Stimulated activated CD8-positive, alpha-beta memory T cell treated with anti-CD3 and anti-CD28 coated beads, Interleukin-7, amount 100 ng/mL, for 1 hour (primary cell): ENCODE measurements around the gene SLC5A8.

Source experiments
- DNase-seq, 2 donors: peaks; one replicate each; pipeline ENCODE4 v3.0.0-alpha.2; 2020; ENCODE audit warnings: low read depth in 2 of 2

Gene SLC5A8, protein sequence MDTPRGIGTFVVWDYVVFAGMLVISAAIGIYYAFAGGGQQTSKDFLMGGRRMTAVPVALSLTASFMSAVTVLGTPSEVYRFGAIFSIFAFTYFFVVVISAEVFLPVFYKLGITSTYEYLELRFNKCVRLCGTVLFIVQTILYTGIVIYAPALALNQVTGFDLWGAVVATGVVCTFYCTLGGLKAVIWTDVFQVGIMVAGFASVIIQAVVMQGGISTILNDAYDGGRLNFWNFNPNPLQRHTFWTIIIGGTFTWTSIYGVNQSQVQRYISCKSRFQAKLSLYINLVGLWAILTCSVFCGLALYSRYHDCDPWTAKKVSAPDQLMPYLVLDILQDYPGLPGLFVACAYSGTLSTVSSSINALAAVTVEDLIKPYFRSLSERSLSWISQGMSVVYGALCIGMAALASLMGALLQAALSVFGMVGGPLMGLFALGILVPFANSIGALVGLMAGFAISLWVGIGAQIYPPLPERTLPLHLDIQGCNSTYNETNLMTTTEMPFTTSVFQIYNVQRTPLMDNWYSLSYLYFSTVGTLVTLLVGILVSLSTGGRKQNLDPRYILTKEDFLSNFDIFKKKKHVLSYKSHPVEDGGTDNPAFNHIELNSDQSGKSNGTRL

DNA sequence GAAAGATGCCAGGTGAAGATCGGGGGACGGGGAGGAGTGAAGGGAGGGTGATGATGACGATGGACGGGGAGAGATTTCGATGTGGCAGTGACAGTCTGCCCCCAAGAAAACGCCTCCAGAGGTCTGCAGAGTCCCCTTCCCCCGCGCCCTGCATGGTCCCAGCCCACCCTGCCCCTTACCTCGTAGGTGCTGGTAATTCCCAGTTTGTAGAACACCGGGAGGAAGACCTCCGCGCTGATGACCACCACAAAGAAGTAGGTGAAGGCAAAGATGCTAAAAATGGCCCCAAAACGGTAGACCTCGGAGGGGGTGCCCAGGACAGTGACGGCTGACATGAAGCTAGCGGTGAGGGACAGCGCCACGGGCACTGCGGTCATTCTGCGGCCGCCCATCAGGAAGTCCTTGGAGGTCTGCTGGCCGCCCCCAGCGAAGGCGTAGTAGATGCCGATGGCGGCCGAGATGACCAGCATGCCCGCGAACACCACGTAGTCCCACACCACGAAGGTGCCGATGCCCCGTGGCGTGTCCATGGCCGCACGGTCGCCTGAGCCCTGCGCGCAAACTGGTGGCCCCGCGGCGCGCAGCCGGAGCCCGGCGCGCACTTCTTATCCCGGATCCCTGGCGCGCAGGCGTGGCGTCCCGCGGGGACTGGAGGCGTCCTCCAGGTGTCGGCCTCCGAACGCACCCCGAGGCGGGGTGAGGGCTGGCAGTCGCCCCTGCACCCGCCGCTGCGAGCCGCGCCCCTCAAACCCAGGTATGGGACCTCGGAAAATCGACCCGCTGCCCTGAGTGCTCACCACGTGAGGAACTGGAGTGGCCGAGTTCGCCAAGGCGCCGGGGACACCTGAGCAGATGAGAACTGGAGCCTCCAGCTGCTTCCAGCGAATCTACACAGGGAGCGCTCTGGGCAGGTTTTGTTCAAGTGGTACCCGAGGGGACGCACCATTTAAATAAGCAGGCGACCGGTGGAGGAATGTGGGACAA, at the start of gene SLC5A8:
Gene SLC5A8, minus strand, starts transcription at position 920 of the 984 bp plus-strand sequence. Its CDS starts 390 bp downstream, at position 530.
- DNase-seq, result no peak

DNA sequence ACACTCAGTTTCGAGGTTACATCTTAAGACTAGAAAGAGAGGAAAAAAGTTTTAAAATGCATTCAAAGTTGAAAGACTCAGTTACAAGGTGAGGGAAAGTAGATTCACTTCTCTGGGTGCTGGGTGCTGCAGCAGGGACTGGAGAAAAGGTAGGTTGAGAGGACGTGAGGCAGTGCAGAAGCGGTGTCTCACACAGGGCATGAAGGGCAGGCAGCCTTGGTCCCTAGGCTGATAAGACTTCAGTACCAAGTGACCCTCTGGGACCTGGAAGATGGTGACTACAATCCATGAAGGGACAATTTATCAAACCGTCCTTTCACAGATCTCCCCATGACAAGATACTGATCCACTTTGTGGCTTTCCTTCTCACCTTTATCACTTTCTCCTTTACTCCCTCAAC, 47.3 kb upstream of the SLC5A8 start:
- DNase-seq, result no peak

DNA sequence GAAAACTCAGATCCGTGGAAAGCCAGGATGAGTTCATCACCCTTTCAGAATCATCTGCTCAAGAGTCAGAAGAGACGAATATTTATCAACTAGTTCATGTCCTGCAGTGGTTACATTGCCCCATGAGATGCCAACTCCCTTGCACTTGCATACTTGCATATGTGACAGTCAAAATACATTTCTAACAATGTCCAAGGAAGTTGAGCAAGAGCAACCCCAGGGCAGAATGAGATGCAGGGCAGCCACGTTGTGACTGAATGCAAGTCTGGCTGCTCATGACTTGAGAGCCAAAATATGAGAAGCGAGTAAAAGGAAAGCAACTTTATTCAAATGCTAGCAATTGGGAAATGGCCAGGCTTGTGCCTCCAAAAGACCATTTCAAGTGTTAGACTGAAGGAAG, 46.2 kb upstream of the SLC5A8 start:
- no peak for DNase-seq

DNA sequence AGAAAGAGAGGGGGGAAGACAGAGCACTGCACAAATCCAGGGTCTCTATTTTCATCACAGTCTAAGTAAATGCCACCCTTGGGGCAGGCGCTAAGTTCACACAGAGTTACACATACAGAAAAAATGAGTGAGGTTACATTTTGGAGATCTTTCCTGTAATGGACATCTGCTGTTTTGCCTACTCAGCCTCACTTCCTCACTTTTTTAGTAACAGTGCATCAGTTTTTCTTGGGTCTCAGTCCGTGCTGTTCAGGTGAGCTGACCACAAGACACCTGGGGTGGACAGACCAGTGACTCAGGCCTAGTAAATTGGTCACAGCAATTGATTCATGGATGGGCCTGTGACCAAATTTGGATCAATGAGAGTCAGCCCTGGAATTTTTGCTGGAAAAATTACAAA, 33.6 kb upstream of the SLC5A8 start:
- DNase-seq, result no peak

DNA sequence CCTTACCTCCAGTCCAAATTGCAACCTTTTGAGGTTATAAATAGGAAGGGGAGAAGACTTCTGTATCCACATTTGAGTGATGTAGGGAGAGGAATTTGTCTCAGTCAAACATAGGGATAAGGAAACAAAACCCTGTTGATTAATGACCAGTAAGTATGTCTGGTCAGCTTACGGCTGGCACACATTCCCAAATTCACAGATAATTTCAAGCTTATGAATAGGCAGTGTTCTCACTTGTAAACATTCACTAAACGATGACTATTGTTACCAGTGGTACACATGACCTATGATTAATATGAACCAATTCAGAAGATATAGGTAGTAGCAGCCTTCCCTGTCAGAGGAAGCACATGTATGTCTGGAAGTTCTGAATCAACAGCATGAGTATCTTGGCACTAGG, 33.0 kb upstream of the SLC5A8 start:
- DNase-seq, result no peak

DNA sequence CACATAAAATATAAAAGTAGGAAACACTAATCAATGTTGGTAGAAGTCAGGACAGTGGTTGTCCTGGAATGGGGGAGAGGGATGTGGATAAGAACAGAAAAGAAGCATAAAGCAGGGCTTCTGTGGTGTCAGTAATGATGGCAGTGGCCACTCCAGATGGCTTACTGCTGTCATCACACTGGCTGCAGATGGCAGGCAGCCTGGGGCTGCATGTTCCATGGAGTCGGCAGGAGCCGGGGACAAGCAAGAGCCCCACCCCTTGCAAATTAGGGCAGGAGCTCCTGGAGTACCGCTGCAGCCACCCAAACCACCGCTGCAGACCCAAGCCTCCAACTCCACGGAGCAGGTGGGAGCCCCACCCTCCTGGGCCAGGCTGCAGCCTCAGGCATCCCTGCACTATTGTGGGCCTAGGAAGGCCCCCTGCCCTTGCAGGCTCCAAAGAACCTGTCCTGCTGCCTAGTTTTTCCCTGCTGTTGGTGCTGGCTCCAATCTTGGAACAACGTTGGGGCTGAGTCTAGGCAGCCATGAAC, 28.8 kb upstream of the SLC5A8 start:
- DNase-seq, result no peak

DNA sequence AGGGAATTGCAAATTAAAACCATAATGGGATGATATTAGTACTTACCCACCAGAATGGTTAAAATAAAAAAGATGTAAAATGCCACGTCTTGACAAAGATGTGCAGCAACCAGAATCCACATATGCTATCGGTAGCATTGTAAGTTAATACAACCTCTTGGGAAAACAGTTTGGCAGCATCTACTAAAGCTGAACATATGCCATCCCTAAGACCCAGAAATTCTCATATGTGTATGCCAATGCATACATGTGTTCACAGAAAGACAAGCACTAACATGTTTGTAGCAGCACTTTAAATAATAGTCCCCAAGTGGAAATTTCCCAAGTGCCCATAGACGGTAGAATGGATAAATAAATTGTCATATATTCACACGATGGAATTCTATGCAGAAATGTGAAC, 28.3 kb upstream of the SLC5A8 start:
- no peak for DNase-seq

DNA sequence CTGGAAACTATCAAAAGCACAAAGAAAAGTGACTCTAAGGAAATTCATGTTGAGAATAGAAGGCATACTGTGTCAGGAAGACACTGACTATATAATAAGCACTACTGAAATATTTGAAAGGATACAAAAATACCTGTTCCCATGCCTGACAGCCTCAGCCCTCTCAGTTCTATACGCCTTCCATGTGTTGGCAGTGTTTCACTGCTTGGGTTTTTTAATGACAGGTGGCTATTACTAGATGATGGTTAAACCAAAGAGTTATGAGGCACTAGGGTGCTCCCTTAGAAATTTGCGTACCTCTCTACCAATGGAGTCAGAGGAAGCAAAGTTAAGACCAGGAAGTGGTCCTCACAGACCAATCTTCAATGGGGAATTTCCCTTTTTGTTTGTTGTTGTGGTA, 25.6 kb upstream of the SLC5A8 start:
- DNase-seq, result no peak

DNA sequence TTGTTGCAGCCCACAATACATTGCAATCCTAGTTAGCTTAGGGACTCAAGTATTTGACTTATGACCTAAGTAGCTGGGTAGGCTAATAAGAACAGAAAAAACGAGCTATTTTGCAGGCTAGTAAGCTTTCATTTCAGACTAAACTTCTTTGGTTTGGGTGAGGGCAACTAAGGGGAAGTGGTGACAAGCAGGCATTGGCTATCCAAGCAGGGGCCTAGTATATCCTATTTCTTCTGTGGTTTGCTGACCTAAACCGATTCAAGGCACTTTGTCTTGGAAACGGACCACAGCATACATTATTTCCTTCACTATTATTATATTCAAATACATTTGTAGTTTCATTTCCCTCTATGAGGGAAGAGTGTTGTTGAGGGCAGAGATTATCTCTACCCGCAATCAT, 21.6 kb upstream of the SLC5A8 start:
- DNase-seq, result no peak

DNA sequence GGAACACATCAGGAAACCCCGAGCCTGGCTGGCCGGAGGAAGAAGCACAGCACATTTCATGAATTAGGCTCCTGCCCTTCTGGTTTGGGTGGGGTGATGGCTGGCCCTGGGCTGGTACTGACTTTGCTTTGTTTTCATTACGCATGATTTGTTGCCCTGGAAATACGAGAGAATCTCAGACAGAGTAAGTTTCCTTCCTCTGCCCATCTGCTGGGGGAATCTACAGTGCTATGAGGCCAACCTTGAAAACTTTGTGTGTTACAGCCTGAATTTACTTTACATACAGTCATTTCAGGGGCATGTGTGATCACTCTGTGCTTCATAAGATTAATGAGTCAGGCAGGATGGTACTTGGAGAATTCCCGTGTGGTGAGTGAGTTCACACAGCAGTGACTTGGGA, 20.5 kb upstream of the SLC5A8 start:
- DNase-seq, result no peak

DNA sequence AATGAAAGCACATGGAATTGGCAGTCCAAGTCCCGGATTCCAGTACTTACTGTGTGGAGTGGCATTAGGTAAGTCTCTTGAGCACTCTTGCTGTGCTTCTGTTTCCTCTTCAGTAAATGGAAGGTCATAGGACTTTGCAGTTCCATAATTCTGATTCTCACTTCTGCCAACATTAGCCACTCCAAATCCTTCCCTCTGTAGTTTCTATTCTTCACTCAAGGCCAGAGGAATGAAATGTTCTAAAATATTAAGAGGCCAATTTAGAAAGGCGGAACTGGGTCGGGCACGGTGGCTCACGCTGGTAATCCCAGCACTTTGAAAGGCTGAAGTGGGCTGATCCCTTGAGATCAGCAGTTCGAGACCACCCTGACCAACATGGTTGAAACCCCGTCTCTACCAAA, 19.8 kb upstream of the SLC5A8 start:
- DNase-seq, result no peak

DNA sequence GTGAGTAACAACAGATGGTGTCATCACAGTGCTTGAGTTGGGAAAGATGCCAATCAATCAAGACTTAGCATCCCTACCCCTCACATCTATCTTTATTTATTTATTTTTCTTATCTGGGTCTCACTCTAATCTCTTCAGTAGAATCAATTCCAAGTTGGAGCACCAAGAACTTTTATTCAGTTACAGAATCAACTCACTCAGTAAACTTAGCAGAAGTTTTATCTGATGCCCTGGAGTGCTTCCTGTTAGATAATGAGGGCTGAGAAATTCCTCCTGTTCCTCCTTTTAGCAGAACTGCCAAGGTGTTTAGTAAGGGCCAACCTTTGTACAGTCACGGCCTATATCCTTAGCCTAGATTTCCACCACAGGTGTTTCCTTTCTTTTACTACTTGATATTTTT, 11.3 kb upstream of the SLC5A8 start:
- DNase-seq, result no peak

DNA sequence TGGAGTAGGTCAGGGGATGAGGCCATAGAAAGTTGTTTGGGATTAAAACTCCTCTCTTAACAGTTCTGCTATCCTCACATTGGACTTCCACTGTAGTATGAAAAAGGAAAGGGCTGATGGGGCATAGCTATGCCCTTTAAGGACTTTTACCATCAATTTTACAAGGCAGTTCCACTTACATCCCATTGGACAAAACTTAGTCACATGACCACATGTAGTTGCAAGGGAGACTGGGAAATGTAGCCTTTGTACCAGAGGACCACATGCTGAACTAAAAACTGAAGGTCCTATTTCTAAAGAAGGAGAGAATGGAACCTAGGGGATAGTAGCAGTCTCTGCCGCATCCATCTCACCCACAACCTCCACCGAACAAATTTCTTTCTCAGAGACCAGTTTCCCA, 6.8 kb upstream of the SLC5A8 start:
- DNase-seq, result no peak

DNA sequence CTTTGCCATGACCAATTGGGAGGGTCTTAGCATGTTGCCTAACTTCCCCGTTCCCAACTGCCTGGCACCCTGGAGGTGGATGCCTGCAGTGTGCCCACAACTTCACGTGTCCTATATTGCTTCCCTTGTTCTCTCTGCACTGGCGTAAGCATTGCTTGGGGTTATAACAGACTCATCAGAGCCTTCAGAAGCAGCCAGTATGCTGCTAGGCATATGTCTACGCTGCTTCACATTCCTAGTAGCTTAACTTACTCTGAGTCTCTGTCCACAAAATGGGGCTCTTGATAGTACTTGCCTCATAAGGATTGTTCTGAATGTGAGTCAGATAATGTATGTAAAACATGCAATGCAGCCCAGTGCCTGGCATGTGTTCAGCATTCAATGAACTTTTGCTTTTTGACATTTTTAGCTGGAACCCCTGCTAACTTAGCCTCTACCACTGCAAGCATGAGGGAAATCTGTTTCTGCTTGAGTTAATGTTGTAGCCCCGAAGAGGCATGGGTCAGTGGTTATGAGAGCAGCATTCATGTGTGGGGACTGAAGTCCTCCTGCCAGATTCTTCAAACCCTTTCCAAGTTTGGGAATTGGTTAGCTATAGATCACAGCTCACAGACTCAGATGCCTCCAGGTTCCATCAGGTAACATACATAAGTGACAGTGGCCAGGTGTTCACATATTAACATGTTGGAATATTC, 2.8 kb downstream of the SLC5A8 start:
- DNase-seq, result no peak

DNA sequence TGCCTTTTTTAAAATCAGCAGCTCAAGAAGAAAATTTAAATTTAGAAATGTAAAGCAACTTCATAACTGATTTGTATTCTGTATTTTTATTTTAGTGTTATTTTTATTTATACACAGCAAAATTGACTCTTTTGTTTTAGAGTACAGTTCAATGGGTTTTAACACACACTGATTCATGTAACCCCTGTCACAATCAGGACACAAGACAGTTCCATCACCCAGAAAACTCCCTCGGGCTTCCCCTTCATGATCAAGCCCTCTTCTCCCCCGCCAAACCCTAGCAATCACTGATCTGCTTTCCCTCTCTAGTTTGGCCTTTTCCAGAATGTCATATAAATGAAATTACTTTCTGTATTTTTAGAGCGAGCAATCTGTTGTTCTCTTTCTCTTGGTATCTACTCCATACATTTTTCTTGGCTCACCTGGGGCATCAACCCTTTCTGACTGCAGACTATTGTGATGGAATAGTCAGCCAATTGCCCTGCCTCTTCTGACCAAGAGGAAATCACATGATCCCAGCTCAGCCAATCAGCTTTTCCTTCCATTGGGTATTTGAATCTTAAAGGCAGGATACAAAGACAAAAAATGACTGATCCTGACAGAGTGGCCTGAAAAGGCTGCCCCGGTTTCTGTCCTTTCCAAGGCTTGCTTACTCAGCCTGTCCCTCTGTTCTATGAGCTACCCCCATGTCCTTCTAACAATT, 5.3 kb downstream of the SLC5A8 start:
- no peak for DNase-seq

DNA sequence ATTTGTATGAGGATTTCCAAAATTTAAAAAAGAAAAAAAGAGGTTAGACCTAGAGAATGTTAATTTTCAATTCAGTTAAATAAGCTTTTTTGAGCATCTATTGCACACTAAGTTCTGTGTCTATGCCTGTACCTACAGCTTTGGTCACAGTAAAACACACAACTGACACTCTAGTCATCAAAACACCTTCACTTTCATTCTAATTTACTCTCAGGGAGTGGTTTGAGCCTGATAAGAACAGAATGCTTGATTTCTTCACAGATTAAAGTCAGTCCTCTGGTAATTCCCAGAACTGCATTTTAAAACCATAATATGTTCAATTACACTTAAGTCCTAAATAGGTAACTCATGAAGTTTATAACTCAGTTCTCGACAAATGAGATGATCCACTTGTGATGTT, 9.2 kb downstream of the SLC5A8 start:
- no peak for DNase-seq

DNA sequence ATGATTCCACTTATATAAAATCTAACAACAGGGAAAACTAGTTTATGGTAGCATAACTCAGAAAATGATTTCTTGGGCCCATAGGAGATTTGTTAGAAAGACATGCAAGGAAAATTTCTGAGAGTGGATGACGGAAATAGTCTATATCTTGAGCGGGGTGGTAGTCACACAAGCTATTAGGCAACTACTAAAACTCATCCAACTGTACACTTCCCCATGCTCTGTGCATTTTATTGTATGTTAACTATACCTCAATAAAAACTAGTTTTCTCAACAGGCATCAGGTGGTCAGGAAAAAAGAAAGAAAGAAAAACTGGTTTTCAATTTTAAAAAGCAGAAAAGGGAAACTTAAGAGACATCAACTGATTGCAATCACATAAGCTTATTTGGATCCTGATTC, 9.9 kb downstream of the SLC5A8 start:
- DNase-seq, result no peak

DNA sequence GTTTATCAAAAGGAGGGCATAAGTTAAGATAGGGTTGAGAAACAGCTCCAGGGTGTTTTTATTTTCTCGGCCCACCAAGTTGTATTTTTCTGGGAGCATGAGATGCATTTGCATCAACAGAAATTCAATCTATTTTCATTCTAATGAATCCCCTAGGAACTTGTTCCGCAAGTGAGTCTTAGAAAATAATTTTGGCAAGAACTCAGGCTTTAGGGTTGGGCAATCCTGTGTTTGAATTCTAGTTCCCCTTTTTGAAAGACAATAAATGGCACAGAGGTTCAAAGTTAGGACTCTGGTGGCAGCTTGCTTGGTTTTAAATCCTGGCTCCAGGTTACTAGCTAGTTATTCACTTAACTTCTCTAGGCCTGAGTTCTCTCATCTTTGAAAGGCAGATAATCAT, 23.7 kb downstream of the SLC5A8 start:
- no peak for DNase-seq

DNA sequence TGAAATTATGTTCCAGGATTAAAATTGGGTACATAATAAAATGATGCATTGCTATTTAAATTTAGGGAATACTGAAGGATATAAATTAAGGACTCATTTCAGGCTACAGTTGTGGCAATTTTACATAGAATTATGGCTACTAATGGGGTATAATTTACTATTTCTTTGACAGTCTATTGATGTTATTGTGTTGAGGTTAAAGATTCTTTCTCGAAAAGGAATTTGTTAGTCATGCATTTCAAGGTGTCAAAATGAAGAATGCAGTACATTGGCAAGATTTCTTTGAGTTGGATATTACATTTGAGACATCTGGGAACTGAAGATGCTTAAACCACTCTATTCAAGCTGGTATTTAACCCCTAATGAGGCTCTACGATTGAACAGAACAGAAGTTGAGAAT, 28.3 kb downstream of the SLC5A8 start:
- no peak for DNase-seq

DNA sequence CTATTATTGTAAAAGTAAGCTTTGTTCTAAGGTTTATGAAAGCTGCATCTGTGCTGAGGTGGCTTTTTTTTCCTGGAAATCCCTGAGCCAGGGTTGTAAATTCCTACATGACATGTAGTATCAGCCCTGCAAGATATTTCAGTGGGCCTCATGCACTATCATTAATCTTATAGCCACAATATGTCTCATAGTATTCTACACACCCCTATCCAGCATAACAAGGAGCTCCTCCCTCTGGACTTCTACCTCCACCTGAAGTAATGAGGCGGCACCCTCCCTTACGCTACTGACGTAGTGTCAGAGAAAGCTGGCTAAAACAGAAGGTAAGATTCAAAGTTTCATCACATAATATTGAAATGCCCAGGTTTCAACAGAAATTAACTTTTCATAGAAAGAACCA, 35.5 kb downstream of the SLC5A8 start:
- no peak for DNase-seq

DNA sequence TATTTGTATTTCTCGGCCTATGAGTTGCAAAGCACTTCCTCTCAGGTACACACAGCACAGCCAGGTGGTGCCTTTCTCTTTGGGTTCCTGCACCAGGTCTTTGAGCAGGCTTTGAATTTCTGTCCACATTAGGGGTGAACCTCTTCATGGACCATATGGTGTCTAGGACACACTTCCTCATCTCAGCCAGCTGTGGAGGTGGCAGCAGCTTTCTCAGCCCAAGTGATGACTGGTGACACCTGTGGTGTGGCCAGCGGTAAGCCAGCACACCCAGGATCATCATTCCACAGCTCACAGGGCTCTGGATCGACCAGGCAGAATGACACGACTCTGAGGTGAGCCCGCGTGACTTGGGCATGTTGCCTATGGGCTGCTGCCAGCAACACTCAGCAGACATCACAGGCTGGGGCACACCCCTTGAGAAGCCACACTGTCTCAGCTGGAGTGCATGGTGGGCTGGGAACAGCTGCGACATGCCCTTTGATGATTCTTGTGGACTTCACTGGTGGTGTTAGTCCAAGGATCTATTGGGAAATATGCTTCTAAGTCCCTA, 36.8 kb downstream of the SLC5A8 start:
- DNase-seq, result no peak
